ENCODE results near the gene CDC73. TPM values are rescaled to one million over a fixed set of nuclear protein-coding genes. Genes with fewer than 3 reads are reported as not detected.

CDC73 gene
- total RNA-seq, 1 experiment from 2014 or later, result 62.5 TPM

DNA sequence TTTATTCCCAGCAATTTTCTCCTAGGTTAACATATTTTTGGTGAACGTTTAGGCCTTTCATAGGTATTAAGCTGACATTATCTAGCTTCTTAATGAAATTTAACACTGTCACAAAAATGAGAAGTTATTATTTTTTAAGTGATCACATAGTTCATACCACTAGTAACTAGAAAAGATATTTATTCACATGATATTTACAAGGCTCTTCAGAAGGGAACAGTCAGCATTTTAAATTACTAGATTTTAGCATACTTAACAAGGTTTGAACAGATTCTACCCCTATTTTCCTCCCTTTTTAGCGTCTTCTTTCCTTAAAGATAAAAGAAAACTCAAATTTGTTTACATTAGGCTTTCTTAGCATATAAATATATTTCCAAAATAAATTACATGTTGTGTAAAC lies 130.1 kb downstream of the CDC73 start:
- H4K8ac ChIP-seq (replicated peaks; ENCODE audit: insufficient read length, low read depth, low read length), result no peak overlapping the region

More for the DNA sequence above, 130.1 kb downstream of the CDC73 start:
- TF ChIP-seq, protein P1, sequence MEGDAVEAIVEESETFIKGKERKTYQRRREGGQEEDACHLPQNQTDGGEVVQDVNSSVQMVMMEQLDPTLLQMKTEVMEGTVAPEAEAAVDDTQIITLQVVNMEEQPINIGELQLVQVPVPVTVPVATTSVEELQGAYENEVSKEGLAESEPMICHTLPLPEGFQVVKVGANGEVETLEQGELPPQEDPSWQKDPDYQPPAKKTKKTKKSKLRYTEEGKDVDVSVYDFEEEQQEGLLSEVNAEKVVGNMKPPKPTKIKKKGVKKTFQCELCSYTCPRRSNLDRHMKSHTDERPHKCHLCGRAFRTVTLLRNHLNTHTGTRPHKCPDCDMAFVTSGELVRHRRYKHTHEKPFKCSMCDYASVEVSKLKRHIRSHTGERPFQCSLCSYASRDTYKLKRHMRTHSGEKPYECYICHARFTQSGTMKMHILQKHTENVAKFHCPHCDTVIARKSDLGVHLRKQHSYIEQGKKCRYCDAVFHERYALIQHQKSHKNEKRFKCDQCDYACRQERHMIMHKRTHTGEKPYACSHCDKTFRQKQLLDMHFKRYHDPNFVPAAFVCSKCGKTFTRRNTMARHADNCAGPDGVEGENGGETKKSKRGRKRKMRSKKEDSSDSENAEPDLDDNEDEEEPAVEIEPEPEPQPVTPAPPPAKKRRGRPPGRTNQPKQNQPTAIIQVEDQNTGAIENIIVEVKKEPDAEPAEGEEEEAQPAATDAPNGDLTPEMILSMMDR (conservative IDR thresholded peaks at IDR 0.05), result no peak
- no peak overlapping the region for H3K27ac ChIP-seq (ENCODE audit: insufficient read length, low read depth, low read length)
- Mint-ChIP-seq H3K36me3 (ENCODE audit: insufficient read depth in 1 of 3, low read depth in 3 of 3) (peaks cover 18 to 25% (median 22%) of the 10 kb centered on the region in 3 experiments), H3K27me3 (ENCODE audit: low read depth) (no peaks in the 10 kb centered on the region), H3K4me3 (no peak overlapping the region), H3K27ac (no peak overlapping the region), H3K4me1 (no peaks in the 10 kb centered on the region), H3K9me3 (peaks cover 12% of the 10 kb centered on the region in 2 experiments; a peak in 4 of 5 replicates)
- no peak overlapping the region for H3K9ac ChIP-seq (ENCODE audit: extremely low read depth, insufficient read length, low read length)
- H3K79me2 ChIP-seq (ENCODE audit: insufficient read depth, low read length), result no peaks in the 10 kb centered on the region
- H3K4me2 ChIP-seq (ENCODE audit: insufficient read depth, insufficient read length, low read length), result no peak overlapping the region
- H3K14ac ChIP-seq (ENCODE audit: insufficient read depth, low read length), result no peak overlapping the region
- no peaks in the 10 kb centered on the region for H3K4me1 ChIP-seq (ENCODE audit: insufficient read depth, low read length)
- H2BK12ac ChIP-seq (ENCODE audit: insufficient read length, low read depth, low read length), result no peak overlapping the region
- WGBS (ENCODE audit: extremely low coverage, insufficient read length, low lambda C conversion rate), result no CpG with 5 or more reads among the region's 2 CpGs
- no peaks in the 10 kb centered on the region for H4K20me1 ChIP-seq (ENCODE audit: control insufficient read depth, insufficient read depth, insufficient read length)
- DNase-seq, result no peak
- no peak overlapping the region for H4K91ac ChIP-seq (ENCODE audit: insufficient read length, low read depth, low read length)
- H2BK15ac ChIP-seq (ENCODE audit: low read depth, low read length), result no peak overlapping the region
- no peak overlapping the region for H3K4ac ChIP-seq (ENCODE audit: low read depth, low read length)
- H3K79me1 ChIP-seq (ENCODE audit: insufficient read depth, low read depth, low read length, poor library complexity, severe bottlenecking), result no peaks in the 10 kb centered on the region
- H2BK5ac ChIP-seq (ENCODE audit: insufficient read length, low read length), result no peak overlapping the region
- H2BK120ac ChIP-seq (ENCODE audit: low read depth, low read length, poor library complexity, severe bottlenecking), result no peak overlapping the region
- no peak overlapping the region for H2AFZ ChIP-seq (ENCODE audit: low read length)
- H3K23me2 ChIP-seq (ENCODE audit: insufficient read length, low read depth, low read length, poor library complexity, severe bottlenecking), result no peaks in the 10 kb centered on the region
- peaks cover 4% of the 10 kb centered on the region for H3K9me3 ChIP-seq (ENCODE audit: control insufficient read depth, low read depth, low read length)
- H3T11ph ChIP-seq (ENCODE audit: low read length), result no peak overlapping the region
- no peaks in the 10 kb centered on the region for H3K27me3 ChIP-seq (ENCODE audit: insufficient read depth, low read length)
- no peak overlapping the region for H2AK5ac ChIP-seq (ENCODE audit: insufficient read length, low read length)
- no peak overlapping the region for H3K56ac ChIP-seq (ENCODE audit: insufficient read length, low read depth, low read length)
- H4K5ac ChIP-seq (ENCODE audit: insufficient read length, low read depth, low read length), result no peak overlapping the region
- no peak overlapping the region for H3K18ac ChIP-seq (ENCODE audit: insufficient read length, low read depth, low read length)
- H3K23ac ChIP-seq (ENCODE audit: insufficient read length, low read depth, low read length), result no peak overlapping the region
- no peak overlapping the region for H2BK20ac ChIP-seq (ENCODE audit: low read depth, low read length, poor library complexity, severe bottlenecking)

Data from H9 (cell line).